Erythroblast (primary cell): ENCODE data around the gene UBN1.

Source experiments
- GATA1 ChIP-seq: IDR thresholded peaks from 2 replicates; pipeline ENCODE4 v1.6.1; 2011; ENCODE audit warnings: low read depth, mild to moderate bottlenecking, control low read depth, low read length, moderate library complexity
- POLR2A ChIP-seq: IDR thresholded peaks from 2 replicates; pipeline ENCODE4 v1.6.1; 2011; ENCODE audit warnings: mild to moderate bottlenecking, low read length

DNA sequence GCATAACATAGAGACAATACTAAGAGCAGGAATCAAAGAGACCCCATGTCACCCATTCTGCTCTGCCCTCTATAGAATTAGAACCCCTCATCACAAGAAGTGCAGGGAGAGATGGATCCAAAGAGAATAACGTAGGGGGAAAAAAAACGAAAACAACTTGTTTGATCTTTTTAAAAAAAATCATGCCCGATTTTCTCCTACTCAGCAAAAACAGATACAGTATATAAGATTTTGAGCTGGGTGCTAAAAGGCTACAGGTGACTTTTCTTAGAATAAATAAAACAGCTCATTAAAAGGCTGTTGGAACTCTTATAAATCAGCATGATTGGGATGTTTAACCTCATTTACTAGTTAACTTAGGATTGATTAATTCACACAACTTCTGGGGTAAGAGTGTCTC, 17.4 kb downstream of the UBN1 start:
- TF ChIP-seq POLR2A = no peak
- no peak for TF ChIP-seq GATA1
